Left renal cortex interstitium (tissue), 4 donors: ENCODE data around the gene XRN2. TPM values are rescaled to one million over a fixed set of nuclear protein-coding genes. Genes with fewer than 3 reads are reported as not detected.

Source experiments
- DNase-seq, 4 donors: peaks; one replicate each; pipeline ENCODE4 v3.0.0-alpha.2; 2013; ENCODE audit warnings: low read depth in 4 of 4, low spot score in 2 of 4, missing footprints in 1 of 4
- polyA plus RNA-seq, 4 donors: library from polyadenylated mRNA; unstranded; fragments of 120-200 nt; gene quantifications; one replicate each; pipeline ENCODE4 v1.2.1, GENCODE V29; 2013; ENCODE audit not compliant: insufficient read length in 4 of 4

XRN2 gene, protein sequence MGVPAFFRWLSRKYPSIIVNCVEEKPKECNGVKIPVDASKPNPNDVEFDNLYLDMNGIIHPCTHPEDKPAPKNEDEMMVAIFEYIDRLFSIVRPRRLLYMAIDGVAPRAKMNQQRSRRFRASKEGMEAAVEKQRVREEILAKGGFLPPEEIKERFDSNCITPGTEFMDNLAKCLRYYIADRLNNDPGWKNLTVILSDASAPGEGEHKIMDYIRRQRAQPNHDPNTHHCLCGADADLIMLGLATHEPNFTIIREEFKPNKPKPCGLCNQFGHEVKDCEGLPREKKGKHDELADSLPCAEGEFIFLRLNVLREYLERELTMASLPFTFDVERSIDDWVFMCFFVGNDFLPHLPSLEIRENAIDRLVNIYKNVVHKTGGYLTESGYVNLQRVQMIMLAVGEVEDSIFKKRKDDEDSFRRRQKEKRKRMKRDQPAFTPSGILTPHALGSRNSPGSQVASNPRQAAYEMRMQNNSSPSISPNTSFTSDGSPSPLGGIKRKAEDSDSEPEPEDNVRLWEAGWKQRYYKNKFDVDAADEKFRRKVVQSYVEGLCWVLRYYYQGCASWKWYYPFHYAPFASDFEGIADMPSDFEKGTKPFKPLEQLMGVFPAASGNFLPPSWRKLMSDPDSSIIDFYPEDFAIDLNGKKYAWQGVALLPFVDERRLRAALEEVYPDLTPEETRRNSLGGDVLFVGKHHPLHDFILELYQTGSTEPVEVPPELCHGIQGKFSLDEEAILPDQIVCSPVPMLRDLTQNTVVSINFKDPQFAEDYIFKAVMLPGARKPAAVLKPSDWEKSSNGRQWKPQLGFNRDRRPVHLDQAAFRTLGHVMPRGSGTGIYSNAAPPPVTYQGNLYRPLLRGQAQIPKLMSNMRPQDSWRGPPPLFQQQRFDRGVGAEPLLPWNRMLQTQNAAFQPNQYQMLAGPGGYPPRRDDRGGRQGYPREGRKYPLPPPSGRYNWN
- 100 to 1,000 TPM in 1 of 4 donors, 10 to 100 TPM in 3; 91.0 to 105 (median 95.3) TPM for polyA plus RNA-seq

DNA sequence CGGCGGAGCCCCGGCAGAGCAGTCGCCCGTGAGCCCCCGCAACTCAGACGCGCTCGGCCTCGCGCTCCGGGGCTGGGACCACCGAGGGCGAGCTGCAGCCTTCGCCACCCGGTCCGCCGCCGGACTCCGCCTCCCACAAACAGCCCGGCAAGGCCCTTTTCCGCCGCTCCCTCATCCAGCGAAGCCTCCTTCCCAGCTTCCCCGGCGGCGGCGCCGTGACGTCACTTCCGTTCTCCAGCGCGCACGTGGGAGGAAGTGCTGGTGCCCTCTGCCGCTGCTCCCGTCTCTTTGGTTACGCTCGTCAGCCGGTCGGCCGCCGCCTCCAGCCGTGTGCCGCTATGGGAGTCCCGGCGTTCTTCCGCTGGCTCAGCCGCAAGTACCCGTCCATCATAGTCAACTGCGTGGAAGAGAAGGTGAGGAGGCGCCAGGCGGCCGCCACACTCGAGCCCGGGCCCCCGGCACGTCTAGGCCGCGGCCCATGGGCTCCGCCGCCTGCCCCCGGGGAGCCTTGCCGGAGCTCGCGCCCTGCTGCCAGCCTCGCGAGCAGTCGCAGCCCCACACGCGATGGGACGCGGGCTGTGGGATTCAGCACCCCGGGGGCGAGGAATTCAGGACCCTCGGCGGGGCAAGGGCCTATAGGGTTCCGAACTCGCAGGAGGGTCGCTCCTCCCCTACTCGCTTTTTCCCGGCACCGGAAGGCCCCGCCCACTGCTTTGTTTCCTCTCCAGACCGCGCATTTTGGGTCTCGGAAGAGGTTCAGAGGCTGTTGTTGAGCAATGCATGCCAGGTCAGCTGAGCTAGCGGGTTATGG lies at the start of gene XRN2:
Gene XRN2, plus strand, starts transcription at position 271 of the 811 bp plus-strand sequence. Its CDS starts 68 bp downstream, at position 339.
- peak; percentile 86 to 94 (median 90) for DNase-seq

DNA sequence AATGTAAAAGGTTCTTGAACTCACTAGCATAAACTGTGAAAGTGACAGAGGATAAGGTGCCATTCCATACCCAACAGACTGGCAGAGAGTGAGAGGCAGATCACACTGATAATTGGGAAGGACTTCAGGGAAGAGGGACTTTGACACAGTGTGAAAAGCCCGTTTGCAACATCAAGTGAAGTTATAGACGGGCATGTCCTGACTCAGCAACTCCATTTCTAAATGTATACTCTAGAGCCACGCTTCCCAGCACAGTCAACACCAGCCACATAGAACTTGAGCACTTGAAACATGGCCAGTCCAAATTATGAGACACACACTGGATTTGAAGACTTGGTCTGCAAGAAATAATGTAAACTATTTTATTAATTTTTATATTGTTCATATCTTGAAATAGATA lies 45.9 kb upstream of the XRN2 start:
- DNase-seq = no peak

DNA sequence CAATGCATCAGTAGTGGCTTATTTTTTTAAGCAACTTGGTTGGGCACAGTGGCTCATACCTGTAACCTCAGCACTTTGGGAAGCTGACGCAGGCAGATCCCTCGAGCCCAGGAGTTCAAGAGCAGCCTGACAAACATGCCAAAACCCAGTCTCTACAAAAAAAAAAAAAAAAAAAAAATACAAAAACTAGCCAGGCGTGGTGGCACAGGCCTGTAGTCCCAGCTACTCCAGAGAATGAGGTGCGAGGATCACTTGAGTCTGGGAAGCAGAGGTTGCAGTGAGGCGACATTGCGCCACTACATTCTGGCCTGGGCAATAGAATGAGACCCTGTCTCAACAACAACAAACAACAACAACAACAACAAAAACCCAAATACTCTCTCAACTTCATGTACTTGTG lies 44.7 kb upstream of the XRN2 start:
- DNase-seq = no peak

DNA sequence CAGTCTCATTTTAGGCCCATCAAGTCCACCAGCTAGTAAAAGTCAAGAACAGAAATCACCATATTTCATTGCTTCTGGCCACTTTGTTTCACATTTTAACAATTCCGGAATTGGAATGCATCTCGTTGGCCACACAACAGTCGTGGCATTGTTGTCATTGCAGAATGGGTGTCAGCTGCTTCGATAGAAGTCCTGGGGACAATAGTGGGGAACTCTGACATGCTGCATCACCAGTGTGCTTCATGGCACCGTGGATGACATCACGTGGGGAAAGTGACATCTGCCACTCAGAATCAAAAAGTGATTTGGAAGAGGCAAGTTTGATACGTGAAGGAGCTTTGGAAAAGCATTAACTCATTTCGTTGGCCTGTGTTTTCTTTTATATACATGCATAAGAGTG lies 43.8 kb upstream of the XRN2 start:
- DNase-seq = no peak

DNA sequence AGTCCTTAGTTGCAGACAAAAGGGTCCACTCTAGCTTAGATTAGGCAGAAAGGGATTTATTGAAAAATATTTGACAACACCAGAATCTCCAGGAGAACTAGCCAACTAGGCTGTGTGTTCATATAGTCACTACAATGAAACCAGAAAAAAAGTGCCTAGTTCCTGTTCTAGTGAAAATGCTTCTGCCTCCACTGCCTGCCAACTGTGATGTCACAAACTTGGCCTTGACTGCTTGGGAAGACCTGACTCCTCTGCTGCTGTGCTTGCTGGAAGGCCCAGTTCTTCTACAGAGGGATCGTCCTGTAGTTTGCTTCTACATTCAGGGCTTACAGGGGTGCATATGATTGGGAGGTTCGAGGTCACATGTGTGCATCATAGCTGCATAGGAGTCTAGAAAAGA lies 40.3 kb upstream of the XRN2 start:
- DNase-seq = no peak

DNA sequence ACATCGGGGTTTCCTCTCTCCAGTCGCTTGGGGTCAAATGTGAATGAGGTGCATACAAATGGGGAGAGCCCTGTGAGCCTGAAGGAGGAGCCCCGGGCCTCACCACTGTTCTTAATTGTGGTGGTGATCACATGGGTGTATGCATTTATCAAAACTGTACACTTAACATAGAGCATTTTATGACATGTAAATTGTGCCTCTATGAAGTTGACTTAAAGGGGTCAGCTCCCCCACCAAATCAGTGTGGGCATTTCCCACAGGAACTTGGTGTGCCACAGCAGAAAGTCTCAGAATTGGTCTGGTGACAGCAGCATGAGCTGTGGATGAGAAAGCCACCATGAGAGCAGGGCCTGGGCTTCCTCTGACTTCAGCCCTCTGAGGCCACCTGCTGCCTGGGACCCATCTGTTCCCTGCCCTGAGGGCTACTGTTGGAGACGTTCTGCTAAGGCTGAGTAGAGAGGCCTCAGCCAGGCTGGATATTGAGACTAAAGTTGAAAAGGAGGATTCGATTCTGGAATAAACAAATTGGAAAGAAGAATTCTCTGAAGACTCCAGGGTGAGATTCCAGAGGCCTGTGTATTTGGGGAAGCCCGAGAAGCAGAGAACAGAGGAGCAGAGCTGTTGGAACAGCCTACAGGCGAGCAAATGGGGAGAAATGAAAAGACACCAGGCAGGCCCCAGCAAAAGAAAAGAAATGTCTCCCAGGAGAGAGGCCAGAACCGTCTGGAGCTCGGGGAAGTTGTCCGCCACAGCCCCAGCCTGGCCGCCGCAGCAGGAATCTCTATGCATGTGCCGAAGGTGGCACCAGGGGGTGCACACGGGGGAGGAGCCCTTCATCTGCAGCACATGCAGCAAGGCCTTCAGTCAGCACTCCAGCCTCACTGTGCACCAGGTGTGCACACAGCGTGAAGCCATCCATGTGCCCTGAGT lies 37.6 kb upstream of the XRN2 start:
- DNase-seq = no peak

DNA sequence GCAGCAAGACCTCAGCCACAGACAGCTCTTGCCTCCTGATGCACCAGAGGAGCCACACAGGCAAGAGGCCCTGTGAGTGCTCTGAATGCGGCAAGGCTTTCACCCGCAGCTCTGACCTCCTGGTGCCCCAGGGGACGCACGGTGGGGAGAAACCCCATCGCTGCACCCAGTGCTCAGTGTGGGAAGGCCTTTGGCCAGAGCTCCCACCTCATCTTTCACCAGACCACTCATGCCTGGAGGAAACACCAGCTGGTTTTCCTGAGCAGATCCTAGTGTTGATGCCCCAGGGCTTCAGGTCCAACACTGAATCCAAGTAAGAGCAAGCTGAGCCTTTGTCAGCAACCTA lies 37.0 kb upstream of the XRN2 start:
- no peak for DNase-seq

DNA sequence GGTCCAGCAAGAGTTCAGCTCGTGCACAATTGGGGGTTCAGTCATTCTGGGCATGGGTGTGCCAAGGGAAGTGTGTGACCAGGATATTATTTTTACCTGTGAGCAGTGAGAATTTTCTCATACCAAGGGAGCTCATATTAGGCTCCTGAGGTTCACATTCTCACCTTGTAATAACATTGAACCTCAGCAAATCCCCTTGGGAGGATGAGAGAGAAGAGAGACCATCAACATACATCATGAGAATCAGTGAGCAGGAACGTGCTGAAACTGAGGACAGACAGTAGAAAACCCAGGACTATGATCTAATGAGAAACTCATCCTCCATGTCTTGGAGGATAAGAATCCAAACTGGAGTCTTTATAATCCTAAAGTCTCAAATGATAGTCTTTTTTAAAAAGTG lies 33.4 kb upstream of the XRN2 start:
- DNase-seq = no peak

DNA sequence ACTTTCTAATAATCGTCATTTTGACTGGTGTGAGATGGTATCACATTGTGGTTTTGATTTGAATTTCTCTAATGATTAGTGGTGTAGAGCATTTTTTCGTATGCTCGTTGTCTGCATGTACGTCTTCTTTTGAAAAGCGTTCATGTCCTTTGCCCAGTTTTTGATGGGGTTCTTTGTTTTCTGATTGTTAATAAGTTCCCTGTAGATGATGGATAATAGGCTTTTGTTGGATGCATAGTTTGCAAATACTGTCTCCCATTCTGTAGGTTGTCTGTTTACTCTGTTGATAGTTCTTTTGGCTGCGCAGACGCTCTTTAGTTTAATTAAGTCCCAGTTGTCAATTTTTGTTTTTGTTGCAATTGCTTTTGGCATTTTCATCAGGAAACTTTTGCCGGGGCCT lies 32.3 kb upstream of the XRN2 start:
- DNase-seq = no peak

DNA sequence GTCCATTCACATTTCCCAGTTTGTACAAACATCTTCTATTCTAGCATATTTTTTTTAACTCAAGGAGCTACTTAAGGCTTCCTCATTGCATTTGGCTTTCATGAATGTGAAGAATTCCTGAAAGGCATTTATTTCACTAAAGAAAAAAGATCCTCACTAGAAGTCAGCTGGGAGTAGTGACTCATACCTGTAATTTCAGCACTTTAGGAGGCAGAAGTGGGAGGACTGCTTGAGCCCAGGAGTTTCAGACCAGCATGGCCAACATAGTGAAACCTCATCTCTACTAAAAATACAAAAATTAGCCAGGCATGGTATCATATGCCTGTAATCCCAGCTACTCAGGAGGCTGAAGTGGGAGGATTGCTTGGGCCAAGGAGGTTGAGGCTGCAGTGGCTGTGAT lies 30.9 kb upstream of the XRN2 start:
- no peak for DNase-seq

DNA sequence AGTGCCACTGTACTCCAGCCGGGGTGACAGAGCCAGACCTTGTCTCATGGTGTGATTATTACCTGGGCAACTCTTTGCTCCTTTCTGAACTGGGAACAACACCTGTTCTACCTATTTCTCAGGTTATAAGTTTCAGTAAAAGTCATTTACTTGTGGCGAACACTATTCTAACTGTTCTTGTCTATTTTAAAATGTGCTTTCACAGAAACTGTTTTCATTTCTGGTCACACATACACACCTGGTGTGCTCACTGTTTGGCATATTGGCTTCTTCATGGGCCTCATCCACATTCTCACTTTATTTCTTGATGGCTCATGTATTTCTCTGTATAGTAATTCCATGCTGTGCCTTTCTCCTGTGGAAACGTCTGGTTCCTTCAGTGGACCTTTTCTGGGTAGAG lies 30.5 kb upstream of the XRN2 start:
- no peak for DNase-seq

DNA sequence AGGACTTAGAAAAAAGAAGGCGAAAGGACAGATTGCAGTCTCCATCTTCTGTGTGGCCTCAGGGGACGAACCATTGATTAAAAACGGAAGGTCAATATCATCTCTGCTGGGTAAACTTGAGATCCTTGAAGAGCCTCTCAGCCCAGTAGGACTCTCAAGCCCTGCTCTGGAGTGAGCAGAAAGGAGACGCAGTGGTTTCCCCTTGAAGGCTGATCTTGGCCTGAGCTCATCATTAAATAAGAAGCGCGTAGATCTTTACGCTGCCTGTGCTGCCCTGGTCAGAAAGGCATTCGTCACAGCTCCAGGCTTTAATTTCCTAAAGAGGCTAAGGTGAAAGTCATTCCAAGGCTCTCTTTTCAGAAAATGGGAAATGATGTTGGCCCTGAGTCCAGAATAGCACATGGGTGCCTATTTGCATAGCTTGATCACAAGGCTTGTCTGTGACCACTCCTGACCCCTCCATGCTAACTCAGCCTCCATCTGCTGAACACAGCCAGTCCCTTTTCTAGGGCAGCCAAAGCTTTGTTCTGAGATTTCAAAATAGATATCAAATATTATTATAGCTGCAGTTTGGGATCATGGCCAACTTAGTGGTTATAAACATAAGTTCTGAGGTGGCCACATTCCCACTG lies 29.3 kb upstream of the XRN2 start:
- no peak for DNase-seq

DNA sequence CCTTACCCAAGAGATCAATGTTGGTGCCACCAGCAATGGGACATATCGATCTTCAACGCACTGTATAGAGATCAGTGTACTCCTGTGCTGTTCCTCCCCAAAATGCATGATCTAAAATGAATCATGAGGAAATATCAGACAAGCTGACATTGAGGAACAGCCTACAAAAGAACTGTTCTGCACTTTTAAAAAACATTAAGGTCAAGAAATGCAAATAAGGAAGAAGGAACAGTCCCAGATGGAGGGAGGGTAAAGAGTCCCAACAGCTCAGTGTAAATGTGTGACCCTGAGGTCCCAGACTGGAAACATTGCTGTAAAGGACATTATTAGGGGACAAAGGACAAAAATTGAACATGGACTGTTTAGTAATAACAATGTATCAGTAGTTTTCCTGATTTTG lies 24.3 kb upstream of the XRN2 start:
- DNase-seq = no peak

DNA sequence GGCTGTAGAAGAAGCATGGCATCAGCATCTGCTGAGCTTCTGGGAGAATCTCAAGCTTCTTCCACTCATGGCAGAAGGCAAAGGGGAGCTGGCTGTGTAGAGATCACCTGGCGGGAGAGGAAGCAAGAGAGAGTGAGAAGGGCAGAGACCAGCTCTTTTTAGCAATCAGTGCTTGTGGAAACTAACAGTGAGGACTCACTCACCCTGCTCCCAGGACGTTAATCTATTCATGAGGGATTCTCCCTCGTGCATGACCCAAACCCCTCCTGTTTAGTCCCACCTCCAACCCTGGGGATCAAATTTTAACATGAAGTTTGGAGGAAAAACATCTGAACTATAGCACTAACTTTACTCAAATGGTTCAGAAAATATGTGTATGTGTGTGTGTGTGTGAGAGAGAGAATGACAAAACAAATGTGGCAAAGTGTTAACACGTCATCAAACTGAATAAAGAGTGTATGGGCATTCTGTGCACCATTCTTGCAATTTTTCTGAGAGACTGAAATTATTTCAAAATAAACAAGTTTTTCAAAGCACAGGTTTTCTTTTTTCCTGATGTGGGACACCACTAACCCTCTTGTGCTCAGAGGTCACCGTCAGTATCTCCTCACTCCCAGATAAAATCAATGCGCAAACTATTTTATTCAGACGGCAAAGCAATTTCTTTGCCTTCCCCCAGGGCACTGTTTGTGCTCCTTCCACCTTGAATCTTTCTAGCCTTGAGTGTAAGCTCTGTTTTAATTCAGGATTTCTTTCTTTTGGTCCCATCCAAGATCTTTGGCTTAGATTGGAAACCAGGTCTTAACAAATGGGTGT lies 23.2 kb upstream of the XRN2 start:
- no peak for DNase-seq

DNA sequence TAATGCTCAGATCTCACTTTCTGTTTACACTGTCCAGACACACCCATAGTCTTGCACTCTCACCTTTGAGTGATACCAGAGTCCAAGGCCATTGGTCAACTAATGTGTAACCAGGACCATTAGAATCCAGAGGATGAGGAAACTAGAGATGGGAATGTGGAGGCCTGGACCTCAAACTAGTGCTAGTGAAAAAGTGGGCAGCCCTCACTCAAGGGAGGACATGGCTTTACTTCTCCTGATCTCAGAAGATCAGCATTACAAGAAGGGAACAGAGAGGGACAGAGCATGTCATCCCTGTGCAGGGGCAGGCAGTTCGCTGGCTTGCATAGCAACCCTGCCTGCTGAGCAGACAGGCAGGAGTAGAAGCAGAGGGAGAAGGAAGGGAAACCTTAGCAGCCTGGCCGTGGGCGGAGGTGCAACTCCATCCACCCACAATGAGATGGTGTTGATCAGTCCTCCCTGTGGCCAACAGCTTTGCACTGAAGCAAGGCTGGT lies 22.6 kb upstream of the XRN2 start:
- no peak for DNase-seq

DNA sequence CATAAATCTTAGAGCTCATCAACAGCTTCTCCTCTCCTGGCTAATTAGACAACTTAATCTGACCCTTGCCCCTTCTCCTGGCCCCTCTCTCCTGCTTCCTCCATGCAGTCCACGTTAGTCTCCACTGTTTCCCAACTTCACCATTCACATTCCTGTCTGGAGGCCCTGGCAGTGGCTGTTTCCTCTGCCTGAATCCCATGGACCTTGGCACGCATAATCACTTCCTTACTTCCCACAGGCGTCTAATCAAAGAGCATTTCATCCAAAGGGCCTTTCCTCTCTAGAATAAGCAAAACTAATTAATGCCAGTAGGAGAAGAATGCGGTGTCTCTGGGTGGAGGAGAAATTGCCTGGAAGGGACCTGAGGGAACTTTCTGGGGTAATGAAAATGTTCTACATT lies 16.4 kb upstream of the XRN2 start:
- no peak for DNase-seq

DNA sequence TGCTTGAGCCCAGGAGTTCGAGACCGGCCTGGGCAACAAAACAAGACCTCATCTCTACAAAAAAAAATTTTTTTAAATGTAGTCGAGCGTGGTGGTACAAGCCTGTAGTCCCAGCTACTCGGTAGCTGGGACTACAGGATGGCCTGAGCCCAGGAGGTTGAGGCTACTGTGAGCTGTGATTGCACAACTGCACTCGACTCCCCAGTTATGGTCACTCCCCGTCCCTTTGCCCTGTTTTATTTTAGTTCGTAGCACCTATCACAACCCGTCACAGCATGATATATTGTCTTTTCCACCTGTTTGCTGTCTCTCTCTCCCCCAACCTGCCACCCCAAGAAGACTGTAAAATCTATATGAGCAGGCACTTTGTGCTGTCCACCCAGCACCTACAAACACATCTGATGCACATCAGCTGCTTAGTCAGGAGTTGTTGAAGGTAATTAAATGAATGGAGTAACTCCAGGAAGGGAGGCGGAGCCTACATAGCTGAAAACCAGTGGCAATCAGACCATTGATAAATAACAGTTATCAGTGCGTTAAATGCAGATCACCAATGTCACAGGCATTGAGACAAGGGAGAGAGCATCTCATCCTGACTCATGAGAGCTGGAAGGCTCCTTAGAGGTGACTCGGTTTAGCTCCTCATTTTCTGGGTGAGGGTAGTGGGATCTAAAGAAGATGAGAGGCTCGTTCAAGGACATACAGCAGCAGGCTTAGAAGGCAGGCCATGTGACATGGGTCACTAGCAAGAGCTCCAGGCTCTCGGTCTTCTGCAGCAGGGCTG lies 14.4 kb upstream of the XRN2 start:
- DNase-seq = no peak

DNA sequence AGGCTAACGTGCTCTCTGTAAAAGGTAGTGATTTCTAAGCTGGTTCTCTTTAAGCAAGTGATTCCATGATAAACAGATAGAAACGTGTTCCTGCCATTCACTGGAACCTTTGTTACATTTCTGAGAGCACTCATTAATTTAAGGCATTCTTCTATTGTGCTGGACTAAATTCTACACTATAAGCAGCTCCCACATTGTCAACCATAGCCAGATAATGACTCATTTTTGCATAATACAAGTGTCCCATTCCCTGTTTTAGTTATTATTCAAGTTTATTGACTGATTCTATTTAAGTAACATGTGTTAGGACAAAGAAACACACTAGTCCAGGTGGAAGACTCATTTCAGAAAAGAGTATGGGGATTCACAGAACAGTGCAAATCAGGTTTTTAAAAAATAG lies 13.5 kb upstream of the XRN2 start:
- DNase-seq = no peak
